ENCODE measurements around the gene KIF14. TPM values are rescaled to one million over a fixed set of nuclear protein-coding genes. Genes with fewer than 3 reads are reported as not detected.

Gene KIF14
- total and polyA plus RNA-seq, 2 donors (not counting 3 experiments of a cell fraction or from before 2014, with no cell fraction given), result 1.5 to 13.8 TPM

DNA sequence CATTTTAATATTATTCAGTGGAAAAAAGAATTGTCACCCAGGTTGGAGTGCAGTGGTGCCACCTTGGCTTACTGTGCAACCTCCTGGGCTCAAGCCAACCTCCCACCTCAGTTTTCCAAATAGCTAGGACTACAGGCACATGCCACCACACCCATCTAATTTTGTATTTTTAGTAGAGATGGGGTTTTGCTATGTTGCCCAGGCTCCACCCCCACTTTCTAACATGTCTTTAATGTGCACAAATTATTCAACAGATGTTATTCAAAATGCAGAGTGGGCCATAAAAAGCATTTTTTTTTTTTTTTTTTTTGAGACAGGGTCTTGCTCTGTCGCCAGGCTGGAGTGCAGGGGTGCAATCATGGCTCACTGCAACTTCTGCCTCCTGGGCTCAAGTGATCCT is 31.8 kb upstream of the KIF14 start:
- CTCF ChIA-PET, result interaction anchor here (1.6 kb wide), 1 partner anchor 31 kb away, joined by 6 read pairs; no protein-coding TSS in a partner anchor
- no peaks in the 10 kb centered on the region for H3K4me1 ChIP-seq (ENCODE audit: control insufficient read depth, extremely low read depth, insufficient read depth, low read length)
- POLR2A ChIA-PET, result interaction anchor here (0.7 kb wide), 1 partner anchor 134 kb away, joined by 5 read pairs; no protein-coding TSS in a partner anchor
- no peak overlapping the region for H3K4me3 ChIP-seq (replicated peaks in 1 of 3; ENCODE audit: insufficient read depth in 1 of 3, low read depth in 1 of 3, low read length in 3 of 3)
- FAIRE-seq (no peak), DNase-seq (ENCODE audit: low read depth, low spot score) (no peak)
- no TSS peak for BruUV-seq (replicated peaks)
- H4K20me1 ChIP-seq (replicated peaks; ENCODE audit: control insufficient read depth, extremely low read depth, insufficient read depth, low read length), result no peaks in the 10 kb centered on the region
- H3K4me2 ChIP-seq (ENCODE audit: insufficient read depth, low read length), result no peak overlapping the region
- TF ChIP-seq MYC (IDR thresholded peaks at IDR 0.05; ENCODE audit: low read depth, low read length), result no peak
- TF ChIP-seq, protein P1, sequence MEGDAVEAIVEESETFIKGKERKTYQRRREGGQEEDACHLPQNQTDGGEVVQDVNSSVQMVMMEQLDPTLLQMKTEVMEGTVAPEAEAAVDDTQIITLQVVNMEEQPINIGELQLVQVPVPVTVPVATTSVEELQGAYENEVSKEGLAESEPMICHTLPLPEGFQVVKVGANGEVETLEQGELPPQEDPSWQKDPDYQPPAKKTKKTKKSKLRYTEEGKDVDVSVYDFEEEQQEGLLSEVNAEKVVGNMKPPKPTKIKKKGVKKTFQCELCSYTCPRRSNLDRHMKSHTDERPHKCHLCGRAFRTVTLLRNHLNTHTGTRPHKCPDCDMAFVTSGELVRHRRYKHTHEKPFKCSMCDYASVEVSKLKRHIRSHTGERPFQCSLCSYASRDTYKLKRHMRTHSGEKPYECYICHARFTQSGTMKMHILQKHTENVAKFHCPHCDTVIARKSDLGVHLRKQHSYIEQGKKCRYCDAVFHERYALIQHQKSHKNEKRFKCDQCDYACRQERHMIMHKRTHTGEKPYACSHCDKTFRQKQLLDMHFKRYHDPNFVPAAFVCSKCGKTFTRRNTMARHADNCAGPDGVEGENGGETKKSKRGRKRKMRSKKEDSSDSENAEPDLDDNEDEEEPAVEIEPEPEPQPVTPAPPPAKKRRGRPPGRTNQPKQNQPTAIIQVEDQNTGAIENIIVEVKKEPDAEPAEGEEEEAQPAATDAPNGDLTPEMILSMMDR (IDR thresholded peaks at IDR 0.05; ENCODE audit: extremely low read depth in 1 of 2, insufficient read depth in 1 of 2, low read depth in 1 of 2, low read length in 2 of 2), result no peak
- no peaks in the 10 kb centered on the region for H3K9me1 ChIP-seq (replicated peaks; ENCODE audit: control insufficient read depth, extremely low read depth, insufficient read depth, low read length)
- intact Hi-C loops (cut with micrococcal nuclease) (no loop called here), dilution Hi-C loops (cut with MboI; ENCODE audit: extremely low pct_ligation_motif_present, low sequenced_read_pairs) (no loop called here)
- peaks cover 3 to 10% of the 10 kb centered on the region in 2 experiments for H3K36me3 ChIP-seq (ENCODE audit: control insufficient read depth in 2 of 2, extremely low read depth in 1 of 2, insufficient read depth in 2 of 2, low read length in 2 of 2)
- H3K27ac ChIP-seq (ENCODE audit: insufficient read depth, low read depth, low read length), result no peak overlapping the region
- H3K27me3 ChIP-seq (ENCODE audit: control insufficient read depth in 2 of 2, insufficient read depth in 2 of 2, low read length in 2 of 2), result no peaks in the 10 kb centered on the region
- no peak overlapping the region for H2AFZ ChIP-seq (ENCODE audit: low read depth, low read length)
- H3K9me3 ChIP-seq (replicated peaks; ENCODE audit: control insufficient read depth, insufficient read depth, low read length), result no peaks in the 10 kb centered on the region
- no peak overlapping the region for H3K9ac ChIP-seq (replicated peaks; ENCODE audit: extremely low read depth, insufficient read depth, low read length)
- no peaks in the 10 kb centered on the region for H3K79me2 ChIP-seq (ENCODE audit: control insufficient read depth, insufficient read depth, low read length)

DNA sequence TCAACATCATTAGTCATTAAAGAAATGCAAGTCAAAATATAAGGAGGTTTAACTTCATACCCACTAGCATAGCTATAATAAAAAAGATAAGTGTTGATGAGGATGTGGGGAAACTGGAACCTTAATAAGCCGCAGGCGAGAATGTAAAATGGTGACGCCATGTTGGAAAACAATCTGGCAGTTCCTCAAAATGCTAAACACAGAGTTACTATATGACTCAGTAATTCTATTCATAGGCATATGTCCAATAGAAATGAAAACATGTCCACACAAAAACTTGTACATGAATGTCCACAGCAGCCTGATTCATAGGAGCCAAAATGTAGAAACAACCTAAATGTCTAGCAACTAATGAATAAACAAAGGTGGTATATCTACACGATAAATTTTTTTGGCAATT is 26.0 kb upstream of the KIF14 start:
- Histone ChIP-seq H3K9me3 (replicated peaks; ENCODE audit: control insufficient read depth, insufficient read depth, low read length) (no peaks in the 10 kb centered on the region), H3K27me3 (ENCODE audit: control insufficient read depth in 2 of 2, insufficient read depth in 2 of 2, low read length in 2 of 2) (no peaks in the 10 kb centered on the region), H3K9ac (replicated peaks; ENCODE audit: extremely low read depth, insufficient read depth, low read length) (no peak overlapping the region), H2AFZ (ENCODE audit: low read depth, low read length) (no peak overlapping the region), H4K20me1 (replicated peaks; ENCODE audit: control insufficient read depth, extremely low read depth, insufficient read depth, low read length) (no peaks in the 10 kb centered on the region), H3K36me3 (ENCODE audit: control insufficient read depth in 2 of 2, extremely low read depth in 1 of 2, insufficient read depth in 2 of 2, low read length in 2 of 2) (peaks cover 0 to 3% of the 10 kb centered on the region in 2 experiments), H3K9me1 (replicated peaks; ENCODE audit: control insufficient read depth, extremely low read depth, insufficient read depth, low read length) (no peaks in the 10 kb centered on the region), H3K4me2 (ENCODE audit: insufficient read depth, low read length) (no peak overlapping the region), H3K27ac (ENCODE audit: insufficient read depth, low read depth, low read length) (no peak overlapping the region), H3K79me2 (ENCODE audit: control insufficient read depth, insufficient read depth, low read length) (no peaks in the 10 kb centered on the region), H3K4me3 (replicated peaks in 1 of 3; ENCODE audit: insufficient read depth in 1 of 3, low read depth in 1 of 3, low read length in 3 of 3) (no peak overlapping the region), H3K4me1 (ENCODE audit: control insufficient read depth, extremely low read depth, insufficient read depth, low read length) (no peaks in the 10 kb centered on the region)
- FAIRE-seq, result no peak
- ChIA-PET POLR2A (no interaction called here), CTCF (interaction anchor here (1.0 kb wide), 1 partner anchor 11 kb away, joined by 4 read pairs; no protein-coding TSS in a partner anchor)
- TF ChIP-seq, protein P2, sequence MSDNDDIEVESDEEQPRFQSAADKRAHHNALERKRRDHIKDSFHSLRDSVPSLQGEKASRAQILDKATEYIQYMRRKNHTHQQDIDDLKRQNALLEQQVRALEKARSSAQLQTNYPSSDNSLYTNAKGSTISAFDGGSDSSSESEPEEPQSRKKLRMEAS (IDR thresholded peaks at IDR 0.05; ENCODE audit: insufficient read depth, insufficient read length), result no peak
- TF ChIP-seq POLR2AphosphoS5 (IDR thresholded peaks at IDR 0.05; ENCODE audit: insufficient read depth, low read depth, low read length) (no peak), MYC (IDR thresholded peaks at IDR 0.05; ENCODE audit: low read depth, low read length) (no peak), EZH2 (IDR thresholded peaks at IDR 0.05; ENCODE audit: borderline replicate concordance, low read depth, low read length, severe bottlenecking) (no peak), FOS (IDR thresholded peaks at IDR 0.05; ENCODE audit: borderline replicate concordance, insufficient read depth, low read length) (no peak), GATA2 (IDR thresholded peaks at IDR 0.05; ENCODE audit: insufficient read depth, insufficient read length, low read depth, low read length) (no peak), POLR2A (IDR thresholded peaks at IDR 0.05; ENCODE audit: low read depth, low read length) (no peak), JUN (IDR thresholded peaks at IDR 0.05; ENCODE audit: borderline replicate concordance, insufficient read depth, insufficient read length, low read depth) (no peak)
- TF ChIP-seq, protein P1 (IDR thresholded peaks at IDR 0.05; ENCODE audit: extremely low read depth in 1 of 2, insufficient read depth in 1 of 2, low read depth in 1 of 2, low read length in 2 of 2), result no peak
- intact Hi-C loops (cut with micrococcal nuclease) (no loop called here), dilution Hi-C loops (cut with MboI; ENCODE audit: extremely low pct_ligation_motif_present, low sequenced_read_pairs) (no loop called here)
- BruUV-seq (replicated peaks), result no TSS peak
- no peak for DNase-seq (ENCODE audit: low read depth, low spot score)

All from endothelial cell of umbilical vein (primary cell).